ENCODE results near the gene POLR2B. TPM values are rescaled to one million over a fixed set of nuclear protein-coding genes. Genes with fewer than 3 reads are reported as not detected.
A peak's percentile ranks its signal among the peaks of the same experiment; 100 is the strongest.

The POLR2B gene
- polyA plus RNA-seq, 4 donors, result 94.0 to 119 (median 107) TPM

DNA sequence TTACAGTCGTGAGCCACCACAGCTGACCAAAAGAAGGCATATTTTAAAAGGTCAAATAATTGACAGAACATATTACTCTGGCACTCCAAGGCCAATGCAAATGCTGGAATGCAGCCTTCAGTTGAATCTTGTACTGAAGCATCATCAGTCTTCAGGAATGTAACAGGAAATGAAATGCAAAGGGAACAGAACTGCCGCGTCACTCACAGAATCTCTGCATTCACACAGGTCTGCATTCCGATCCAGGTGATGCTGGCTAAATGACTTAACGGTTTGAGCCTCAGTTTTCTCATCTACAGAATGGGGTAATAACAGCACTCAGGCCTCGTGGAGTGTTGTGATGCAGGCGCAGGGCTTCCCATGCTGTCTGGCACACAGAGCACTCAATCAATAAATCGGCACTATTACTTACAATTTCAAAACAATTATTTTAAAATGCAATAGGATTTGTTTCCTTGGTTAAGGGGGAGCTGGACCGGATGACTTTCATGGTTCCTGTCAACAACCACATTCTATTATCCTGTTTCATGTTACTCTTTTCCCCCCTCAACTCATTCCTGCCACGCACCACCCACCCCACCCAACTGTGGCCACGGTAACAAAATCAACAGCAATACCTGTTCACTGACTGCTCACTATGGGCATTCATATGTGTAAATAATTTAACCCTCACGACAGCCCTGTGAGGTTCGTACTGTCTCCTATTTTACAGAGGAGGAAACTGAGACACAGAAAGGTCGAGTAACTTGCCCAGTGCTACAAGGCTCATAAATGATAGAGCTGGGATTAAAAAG is 99.1 kb downstream of the POLR2B start:
- DNase-seq (ENCODE audit: low read depth in 4 of 4, low spot score in 2 of 4), result no peak

DNA sequence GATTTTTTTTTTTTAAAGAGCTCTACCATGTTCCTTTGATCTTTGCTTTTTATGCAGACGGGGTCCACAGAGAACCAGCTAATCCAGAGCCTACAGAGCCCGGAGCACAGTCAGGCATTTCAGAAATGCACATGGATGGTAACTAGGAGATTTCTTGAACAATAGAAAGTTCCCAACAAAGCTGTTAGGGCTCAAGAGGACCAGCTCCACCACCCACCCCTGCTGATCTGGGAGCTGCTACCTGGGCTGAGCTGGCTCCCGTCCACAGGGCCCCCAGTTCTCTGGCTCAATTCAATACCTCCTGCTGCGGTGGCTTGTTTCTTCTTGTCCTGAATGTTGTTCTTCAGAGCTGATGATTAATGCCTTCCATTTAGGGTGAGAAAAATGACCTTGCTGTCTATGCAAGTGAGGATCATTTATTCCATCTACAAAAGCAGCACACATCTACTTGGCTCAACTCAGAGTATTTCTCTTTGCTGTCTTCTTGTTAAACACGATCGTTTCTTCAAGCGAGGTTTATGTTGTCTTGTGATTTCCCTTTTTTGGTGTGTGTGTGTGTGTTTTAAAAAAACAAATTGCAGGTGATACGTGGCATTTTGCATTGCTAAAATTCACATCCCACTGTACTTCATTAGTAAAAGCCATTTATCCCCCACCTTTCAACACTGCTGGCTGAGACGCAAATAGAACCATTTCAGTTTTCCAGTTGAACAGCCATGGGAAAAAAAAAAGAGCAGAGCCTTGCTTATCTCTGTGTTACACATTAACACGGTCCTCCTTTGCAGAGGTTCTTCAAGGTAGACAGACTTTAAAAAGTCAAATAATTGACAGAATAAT is 100.2 kb downstream of the POLR2B start:
- peak in 1 of 4 donors; percentile 66 for DNase-seq (ENCODE audit: low read depth in 4 of 4, low spot score in 2 of 4)

Other genes starting within 250 kb of the POLR2B start
- not detected for gene SPINK2, start 157.2 kb upstream of the POLR2B start, polyA plus RNA-seq (ENCODE audit: insufficient read length in 4 of 4)
- gene REST, start 71.0 kb upstream of the POLR2B start, polyA plus RNA-seq (ENCODE audit: insufficient read length in 4 of 4), result 10 to 100 TPM; 48.4 to 59.7 (median 50.8) TPM
- gene NOA1, start 1.3 kb upstream of the POLR2B start, polyA plus RNA-seq (ENCODE audit: insufficient read length in 4 of 4), result 10 to 100 TPM; 21.7 to 23.0 (median 22.5) TPM
- 100 to 1,000 TPM; 466 to 679 (median 600) TPM for gene IGFBP7, start 131.5 kb downstream of the POLR2B start, polyA plus RNA-seq (ENCODE audit: insufficient read length in 4 of 4)

Measured in left renal cortex interstitium (tissue), 4 donors.